GM21515 (cell line): Measurements from ENCODE around the gene CUBN.
"Not testable (repeated sequence)": the region's sequence is repeated elsewhere in the genome, so short reads cannot be mapped to it uniquely, and the experiment has no call there.

Experiments
- ATAC-seq: cut with Tn5 transposase; IDR thresholded peaks from one replicate; pipeline ENCODE4 v1.9.1; 2021; ENCODE audit not compliant: unreplicated experiment

The CUBN gene

GRCh38 chr10:17141504-17142229 is 12.1 kb upstream of the CUBN start:
- ATAC-seq = no peak

GRCh38 chr10:17140386-17140761 is 10.8 kb upstream of the CUBN start:
- no peak for ATAC-seq

- ATAC-seq = no peak
Measured at GRCh38 chr10:17138460-17139042, 8.9 kb upstream of the CUBN start.

DNA sequence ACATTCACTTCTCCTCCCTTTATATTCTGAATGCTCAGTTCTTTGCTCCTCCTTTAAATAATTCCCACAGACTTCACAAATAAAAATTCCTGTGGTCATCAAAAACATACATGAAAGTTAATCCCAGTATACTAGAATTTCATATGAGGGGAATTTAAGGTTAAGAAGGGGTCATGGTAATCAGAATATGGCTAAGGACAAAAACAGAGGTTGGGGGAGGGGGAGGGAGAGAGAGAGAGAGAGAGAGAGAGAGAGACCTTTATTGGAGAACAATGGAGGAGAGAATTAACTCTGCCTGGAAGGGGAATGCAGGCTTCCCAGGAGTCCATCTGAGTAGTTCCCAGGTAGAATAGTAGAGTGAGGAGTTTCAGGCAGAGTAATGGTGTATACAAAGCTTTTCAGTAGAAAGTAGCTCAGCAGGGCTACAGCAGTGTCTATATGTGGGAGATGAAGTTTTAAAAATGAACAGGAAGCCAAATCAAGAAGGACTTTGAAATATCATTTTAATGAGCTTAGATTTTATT is 5.2 kb upstream of the CUBN start:
- ATAC-seq = no peak

GRCh38 chr10:17134282-17134681 is 4.7 kb upstream of the CUBN start:
- ATAC-seq = no peak

DNA sequence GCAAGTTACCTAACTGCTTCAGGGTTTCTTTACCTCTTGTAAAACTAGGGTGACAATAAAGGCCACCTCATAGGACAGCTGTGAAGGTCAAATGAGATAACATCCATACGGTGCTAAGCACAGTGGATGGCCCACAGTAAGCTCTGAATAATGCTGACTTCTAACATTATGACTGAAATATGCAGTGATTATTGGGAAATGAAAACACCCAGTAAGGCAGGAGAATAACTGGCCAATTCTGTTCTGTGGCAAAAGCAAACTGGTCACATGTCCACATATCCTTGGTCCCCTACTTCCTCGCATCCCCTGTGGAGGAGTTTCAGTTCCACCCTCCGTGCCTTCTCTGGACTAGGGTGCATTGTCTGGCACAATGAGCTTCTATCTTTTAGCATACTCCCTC is 1.4 kb downstream of the CUBN start:
- ATAC-seq = no peak

GRCh38 chr10:17126327-17126726 is 3.3 kb downstream of the CUBN start:
- ATAC-seq = no peak

DNA sequence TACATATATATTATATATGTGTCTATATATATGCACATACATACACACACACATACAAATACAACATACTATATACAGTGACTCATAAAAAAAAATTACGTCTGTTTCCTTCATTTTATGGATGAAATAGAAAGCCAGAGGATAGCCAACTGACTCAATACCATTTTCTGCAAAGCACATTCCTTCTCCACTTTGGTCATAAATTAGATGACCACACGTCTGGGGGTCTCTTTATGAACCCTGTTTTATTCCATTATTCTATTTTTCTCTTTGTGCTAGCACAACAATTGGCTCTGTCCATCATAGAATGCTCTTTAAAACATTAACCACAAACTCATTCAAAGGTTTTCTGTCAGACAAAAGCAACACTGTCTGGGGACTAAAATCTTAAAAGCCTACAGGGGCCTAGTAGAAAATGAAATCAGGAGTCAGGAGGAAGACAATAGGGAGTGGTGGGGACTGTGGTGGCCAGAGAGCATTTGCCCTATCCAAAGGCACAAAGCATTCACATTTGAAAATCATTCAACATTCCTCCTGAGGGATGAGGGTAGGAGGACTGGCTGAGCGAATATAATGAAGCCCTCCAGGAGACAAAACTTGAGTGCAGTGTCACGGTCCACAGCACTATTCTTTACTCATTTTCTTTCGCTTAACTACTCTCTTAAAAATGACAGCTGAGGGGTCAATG is 4.3 kb downstream of the CUBN start:
- no peak for ATAC-seq

DNA sequence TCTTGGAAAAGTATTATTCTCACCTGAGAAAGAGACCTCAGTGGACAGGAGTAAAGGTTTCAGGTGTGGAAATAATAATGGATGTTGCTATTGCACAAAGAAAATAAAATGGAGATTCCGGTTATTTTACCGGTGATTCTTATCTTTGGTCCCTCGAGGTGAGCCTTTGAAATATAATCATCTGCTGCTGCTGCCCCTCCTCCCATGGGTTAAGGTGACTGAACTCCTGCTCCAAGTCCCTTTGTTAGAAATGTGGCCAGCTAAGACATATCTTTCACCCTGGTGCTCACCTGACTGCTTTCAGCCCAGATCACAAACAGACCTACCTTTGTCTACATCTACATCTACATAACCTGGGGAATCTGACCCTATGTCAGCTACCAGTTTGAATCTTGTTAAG is 5.7 kb downstream of the CUBN start:
- no peak for ATAC-seq

DNA sequence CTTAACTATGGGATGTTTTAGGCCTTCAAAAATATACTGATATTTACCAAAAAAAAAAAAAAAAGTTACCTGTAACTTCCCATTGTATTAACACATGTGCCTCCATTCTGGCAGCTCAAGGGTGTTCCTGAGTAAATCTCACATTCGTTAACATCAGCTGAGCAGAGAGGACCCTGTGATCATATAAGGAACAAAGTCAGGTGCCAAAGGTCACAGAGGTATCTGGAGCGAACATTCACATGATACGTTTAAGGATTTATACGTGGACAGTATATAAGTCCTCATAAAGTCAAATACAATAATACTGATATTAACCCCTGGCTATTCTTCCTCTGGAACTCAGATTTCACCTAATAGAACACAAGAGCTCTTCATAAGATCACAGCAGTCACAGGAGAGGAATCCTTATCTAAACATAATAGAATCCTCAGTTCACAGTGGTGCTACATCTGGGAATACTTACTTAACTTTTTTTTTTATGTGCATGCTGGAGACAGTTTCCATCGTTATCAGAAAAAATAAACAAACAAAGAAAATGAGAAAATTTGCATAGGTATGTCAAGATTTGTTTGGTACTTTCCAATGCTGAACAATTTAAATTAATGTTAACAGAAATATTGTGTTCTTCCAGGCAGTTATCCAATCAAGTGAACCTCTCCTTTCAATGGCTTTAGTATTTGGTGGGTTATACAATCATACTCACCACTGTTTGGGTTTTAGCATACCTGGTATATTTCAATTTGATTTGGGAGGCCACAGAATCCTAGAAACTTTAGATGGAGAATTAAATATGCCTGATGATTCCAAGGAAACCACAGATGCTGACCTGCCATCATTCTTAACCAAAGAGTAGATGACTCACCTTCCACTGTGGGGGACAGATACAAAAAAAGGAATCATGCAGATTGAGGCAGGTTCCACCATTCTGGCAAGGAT is 6.6 kb downstream of the CUBN start:
- no peak for ATAC-seq

DNA sequence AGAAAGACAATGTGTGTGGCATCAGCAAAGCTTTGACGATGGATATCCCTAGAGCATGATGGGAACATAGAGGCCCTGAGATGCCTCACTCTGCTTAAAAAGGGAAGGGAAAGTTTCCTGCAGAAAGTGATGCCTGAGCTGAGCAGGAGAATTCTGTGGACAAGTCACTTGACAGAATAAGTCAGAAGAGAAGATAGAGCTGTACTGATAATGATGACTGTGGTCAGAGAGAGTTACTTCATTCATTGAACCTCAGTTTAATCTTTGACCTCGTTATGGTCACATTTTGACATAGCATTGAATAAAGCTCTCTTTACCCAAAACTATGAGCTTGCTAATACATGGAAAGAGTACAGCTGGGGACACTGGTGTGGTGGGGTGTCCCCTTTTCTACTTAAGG is 7.6 kb downstream of the CUBN start:
- ATAC-seq = no peak

GRCh38 chr10:17120694-17121093 is 8.9 kb downstream of the CUBN start:
- ATAC-seq = no peak

DNA sequence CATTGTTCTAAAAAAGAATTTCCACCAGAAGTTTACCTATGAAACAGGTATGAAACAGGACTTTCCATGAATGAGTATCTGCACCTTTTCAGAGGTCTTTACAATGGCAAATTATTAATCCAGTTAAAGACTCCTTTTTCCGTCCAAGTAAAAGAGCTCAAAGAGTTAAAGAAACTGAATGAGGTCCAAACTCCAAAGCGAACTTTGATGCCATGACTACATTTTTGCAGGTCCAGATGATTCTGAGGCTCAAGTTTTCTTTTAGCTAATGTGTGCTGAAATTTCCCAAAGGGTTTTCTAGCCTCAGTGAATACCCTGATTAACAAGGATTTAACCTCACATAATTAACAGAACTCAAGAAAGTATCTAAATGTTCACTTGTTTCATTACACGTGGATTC is 9.8 kb downstream of the CUBN start:
- no peak for ATAC-seq

DNA sequence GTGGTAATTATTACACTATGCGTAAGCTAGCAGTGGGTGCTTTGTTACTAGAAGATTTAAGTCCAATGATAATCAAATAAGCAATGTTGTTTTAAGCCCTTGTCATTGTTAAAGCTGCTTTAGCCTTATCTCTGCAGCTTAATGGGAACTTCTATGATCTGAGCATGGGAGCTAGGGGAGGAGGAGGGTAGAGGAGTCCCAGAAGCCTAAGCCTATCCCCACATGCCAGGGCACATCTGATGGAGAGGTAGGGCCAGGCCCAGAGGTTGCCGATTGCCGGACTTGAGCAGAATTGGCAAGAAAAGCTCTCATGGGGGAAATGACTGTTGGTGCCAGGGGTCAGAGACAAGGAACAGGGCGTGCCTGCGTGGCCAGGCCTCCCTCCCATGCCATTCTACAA is 13.4 kb downstream of the CUBN start:
- no peak for ATAC-seq

GRCh38 chr10:17115683-17116082 is 13.9 kb downstream of the CUBN start:
- ATAC-seq = no peak

DNA sequence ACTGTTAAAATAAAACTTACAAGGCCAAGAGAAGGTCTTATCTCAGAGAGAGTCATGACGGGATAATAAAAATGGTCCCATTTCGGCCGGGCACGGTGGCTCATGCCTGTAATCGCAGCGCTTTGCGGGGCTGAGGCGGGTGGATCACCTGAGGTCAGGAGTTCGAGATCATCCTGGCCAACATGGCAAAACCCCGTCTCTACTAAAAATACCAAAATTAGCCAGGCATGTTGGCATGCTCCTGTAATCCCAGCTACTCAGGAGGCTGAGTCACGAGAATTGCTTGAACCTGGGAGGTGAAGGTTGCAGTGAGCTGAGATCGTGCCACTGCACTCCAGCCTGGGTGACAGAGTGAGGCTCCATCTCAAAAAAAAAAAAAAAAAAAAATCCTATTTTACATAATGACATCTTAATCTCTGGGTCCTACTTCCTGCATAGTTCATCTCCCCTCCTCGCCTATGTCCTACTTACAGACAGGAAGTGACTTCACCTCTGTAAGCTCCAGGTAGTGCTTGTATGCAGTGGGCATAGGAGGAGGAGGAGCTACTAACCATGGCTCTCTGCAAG is 14.7 kb downstream of the CUBN start:
- not testable (repeated sequence) for ATAC-seq

GRCh38 chr10:17113889-17114540 is 15.6 kb downstream of the CUBN start:
- no peak for ATAC-seq

GRCh38 chr10:17113346-17113745 is 16.3 kb downstream of the CUBN start:
- ATAC-seq = no peak

DNA sequence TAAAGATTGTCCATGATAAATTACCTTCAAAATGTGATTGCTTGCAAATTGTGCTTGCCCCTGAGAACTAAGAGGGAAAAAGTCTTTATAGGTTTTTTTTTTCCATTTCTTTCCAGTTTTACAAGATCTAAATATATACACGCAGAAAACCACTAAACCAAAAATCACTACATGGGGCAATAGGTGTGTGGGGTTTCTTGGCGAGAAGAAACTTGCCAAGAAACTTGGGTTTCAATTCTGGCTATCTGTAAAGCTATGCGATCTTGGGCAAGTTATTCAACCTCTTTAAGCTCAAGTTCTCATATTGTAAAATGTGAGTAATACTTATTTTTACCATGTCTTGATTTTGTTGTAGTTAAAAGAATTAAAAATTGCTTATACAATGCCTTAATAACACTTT is 17.0 kb downstream of the CUBN start:
- ATAC-seq = no peak

DNA sequence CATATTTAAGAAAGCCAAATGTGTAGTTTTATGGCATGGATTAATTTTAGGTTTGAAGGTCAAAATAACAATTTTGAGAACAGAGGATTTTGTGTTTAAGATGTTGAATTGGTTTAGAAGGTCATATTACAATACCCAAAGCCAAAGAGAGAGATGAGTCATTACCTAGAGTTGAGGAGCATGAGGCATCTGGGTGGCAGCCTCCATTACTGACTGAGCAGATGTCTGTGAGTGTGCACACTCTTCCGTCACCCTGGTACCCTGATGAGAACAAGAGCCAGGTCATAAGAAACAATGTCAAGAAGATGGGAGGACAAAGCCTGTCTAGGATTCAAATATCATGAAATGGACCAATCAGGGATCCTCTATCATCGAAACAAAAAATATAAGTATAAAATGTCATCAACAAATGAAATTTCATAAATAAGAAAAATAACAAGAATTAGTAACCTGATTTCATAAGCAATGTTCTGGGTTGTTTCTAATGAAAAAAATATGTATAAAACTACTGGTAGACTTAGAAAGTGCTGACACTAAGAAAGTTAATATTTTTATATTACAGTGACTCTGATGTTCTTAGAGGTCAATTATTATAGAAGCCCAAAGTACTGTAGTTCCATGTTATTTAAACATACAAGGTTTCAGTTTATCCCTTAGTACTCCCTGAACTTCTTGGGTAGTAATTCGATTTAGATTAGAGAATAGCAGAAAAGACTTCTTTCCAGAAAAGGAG is 20.0 kb downstream of the CUBN start:
- ATAC-seq = no peak
